Regular cardiac myocyte (primary cell): ENCODE data around the gene TMEM144. TPM values are rescaled to one million over a fixed set of nuclear protein-coding genes. Genes with fewer than 3 reads are reported as not detected.

Source experiments
- total RNA-seq: library from RNA; depleted of rRNA; stranded (reverse); fragments of >200 nt; gene quantifications from 2 replicates; pipeline ENCODE4 v1.2.3, GENCODE V29; 2014

Gene TMEM144
- 5.2 and 9.9 TPM in 2 replicates for total RNA-seq

GRCh38 chr4:158209825-158210807, at the start of gene TMEM144:
TMEM144 (plus strand) TSS chr4:158210486; CDS start chr4:158212668, 2,182 bp downstream.

DNA sequence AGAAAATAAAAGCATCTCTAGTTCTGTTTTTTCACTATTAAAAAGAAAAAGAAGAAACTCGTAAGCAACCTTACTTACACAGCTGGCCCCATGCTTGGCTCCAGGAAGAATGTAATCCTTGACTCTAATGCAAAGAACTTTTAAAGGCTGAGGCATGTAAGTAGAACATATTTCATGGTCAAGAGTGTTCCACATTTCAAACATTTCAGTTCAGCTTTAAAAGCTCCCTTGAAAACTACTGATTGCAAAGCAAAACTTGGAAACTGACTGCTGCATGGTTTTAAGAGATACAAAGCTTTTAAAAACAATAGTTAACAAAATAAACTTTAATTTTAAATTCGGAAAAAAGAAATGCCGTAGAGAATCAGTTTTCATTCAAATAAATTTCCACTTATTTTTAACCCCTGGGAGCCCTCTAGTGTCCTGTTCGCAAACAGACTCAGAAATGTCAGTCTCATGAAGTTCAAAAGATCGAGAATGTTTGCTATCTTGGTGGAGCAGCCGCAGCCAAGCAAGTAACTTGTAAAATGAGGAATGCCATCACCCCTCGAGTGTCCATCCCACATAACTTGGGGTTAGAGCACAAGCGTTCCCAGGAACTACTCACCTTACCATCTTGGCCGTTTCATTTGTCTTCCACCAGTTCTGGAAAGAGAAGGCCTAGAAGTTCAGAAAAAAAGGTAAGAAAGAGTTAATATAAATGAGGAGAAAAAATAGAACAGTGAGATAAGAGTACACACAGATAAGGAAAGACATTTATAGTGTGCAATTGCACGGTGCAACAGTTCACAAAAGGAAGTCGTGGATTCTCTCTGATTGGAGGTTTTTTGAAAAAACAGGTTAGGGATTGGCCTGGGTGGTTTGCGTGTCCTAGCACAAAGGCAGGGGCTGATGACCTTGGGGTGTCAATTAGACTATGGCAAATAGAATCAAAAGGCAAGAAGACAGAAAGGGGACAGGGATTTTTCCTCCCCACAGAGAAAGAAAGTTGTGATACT, 37.7 kb upstream of the TMEM144 start, which contains the start of gene GASK1B:
Gene GASK1B, minus strand, starts transcription at position 765 of the 998 bp plus-strand sequence. CDS start 1,650 bp downstream, outside the sequence.

Other genes with a start within 250 kb of the TMEM144 start
- gene GASK1B, start 37.5 kb upstream of the TMEM144 start, total RNA-seq = 33.0 and 81.7 TPM in 2 replicates